KG1 (cell line): ENCODE measurements around the gene PTPN1.
A peak's percentile ranks its signal among the peaks of the same experiment; 100 is the strongest.

Experiments
- DNase-seq: peaks from one replicate; lab custom pipeline; 2025; lab: John Stamatoyannopoulos, UW

Gene PTPN1

GRCh38 chr20:50577175-50578018 is 67.2 kb downstream of the PTPN1 start:
- no peak for DNase-seq

- DNase-seq, result no peak
Measured at GRCh38 chr20:50578061-50578777, 68.0 kb downstream of the PTPN1 start.

GRCh38 chr20:50578778-50579165 is 68.6 kb downstream of the PTPN1 start:
- no peak for DNase-seq

DNA sequence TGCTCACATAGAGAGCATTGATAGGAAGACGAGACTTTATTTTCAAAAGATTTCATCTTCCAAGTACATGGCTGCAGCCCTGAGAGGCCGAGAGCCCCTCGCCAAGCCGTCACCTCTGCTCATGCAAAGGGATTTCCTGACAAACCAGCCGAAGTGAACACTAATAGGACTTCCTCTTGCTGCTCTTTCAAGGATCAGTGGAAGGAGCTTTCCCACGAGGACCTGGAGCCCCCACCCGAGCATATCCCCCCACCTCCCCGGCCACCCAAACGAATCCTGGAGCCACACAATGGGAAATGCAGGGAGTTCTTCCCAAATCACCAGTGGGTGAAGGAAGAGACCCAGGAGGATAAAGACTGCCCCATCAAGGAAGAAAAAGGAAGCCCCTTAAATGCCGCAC is 69.3 kb downstream of the PTPN1 start:
- no peak for DNase-seq

GRCh38 chr20:50580016-50580747 is 70.0 kb downstream of the PTPN1 start:
- no peak for DNase-seq

DNA sequence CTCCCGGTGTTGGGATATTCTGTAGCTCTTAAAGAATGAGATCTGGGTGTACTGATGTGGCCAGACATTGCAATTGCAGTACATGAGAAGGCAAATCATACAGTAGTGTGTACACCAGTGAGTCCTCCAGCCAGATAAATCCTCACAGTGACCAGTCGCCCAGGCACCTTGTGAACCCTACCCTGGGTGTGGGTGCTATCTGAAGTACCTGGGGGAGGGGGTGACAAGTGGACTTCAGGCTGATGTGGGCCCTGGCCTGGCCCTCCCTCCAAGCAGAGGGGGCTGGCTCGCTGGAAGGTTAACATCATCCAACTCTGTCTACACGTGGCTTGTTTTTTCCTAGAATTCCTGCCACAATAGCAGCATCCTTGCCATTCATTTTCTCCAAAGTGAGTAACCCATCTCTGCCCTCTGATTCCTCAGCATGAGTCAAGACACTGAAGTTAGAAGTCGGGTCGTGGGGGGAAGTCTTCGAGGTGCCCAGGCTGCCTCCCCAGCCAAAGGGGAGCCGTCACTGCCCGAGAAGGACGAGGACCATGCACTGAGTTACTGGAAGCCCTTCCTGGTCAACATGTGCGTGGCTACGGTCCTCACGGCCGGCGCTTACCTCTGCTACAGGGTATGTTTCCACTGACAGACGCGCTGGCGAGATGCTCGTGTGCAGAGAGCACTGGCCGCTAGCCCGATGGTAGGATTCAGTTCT is 70.8 kb downstream of the PTPN1 start:
- no peak for DNase-seq

- DNase-seq, result no peak
Measured at GRCh38 chr20:50582092-50582491, 71.9 kb downstream of the PTPN1 start.

DNA sequence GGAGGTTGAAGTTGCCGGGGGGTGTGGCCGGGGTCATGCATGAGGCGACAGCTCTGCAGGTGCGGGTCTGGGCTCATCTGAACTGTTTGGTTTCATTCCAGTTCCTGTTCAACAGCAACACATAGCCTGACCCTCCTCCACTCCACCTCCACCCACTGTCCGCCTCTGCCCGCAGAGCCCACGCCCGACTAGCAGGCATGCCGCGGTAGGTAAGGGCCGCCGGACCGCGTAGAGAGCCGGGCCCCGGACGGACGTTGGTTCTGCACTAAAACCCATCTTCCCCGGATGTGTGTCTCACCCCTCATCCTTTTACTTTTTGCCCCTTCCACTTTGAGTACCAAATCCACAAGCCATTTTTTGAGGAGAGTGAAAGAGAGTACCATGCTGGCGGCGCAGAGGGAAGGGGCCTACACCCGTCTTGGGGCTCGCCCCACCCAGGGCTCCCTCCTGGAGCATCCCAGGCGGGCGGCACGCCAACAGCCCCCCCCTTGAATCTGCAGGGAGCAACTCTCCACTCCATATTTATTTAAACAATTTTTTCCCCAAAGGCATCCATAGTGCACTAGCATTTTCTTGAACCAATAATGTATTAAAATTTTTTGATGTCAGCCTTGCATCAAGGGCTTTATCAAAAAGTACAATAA is 72.5 kb downstream of the PTPN1 start:
- no peak for DNase-seq

GRCh38 chr20:50583442-50584150 is 73.4 kb downstream of the PTPN1 start:
- no peak for DNase-seq

GRCh38 chr20:50584687-50585086 is 74.5 kb downstream of the PTPN1 start:
- DNase-seq, result no peak

GRCh38 chr20:50585214-50585613 is 75.0 kb downstream of the PTPN1 start:
- no peak for DNase-seq

DNA sequence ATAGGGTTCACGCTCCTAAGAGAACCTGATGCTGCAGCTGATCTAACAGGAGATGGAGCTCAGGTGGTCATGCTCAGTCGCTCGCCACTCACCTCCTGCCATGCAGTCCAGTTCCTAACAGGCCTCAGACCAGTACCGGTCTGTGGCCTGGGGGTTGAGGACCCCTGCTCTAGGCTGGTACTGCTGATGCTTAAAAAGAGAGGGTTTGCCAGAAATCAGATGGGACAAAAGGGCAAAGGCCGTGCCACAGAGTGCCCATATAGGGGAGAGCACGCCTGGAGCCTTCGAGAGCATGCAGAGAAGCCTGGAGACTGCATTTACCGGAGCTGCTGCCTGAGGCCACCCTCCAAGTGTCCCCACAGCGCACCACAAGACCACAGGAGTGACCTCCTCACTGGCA is 75.5 kb downstream of the PTPN1 start:
- no peak for DNase-seq

- DNase-seq, result no peak
Measured at GRCh38 chr20:50586531-50587232, 76.5 kb downstream of the PTPN1 start.

DNA sequence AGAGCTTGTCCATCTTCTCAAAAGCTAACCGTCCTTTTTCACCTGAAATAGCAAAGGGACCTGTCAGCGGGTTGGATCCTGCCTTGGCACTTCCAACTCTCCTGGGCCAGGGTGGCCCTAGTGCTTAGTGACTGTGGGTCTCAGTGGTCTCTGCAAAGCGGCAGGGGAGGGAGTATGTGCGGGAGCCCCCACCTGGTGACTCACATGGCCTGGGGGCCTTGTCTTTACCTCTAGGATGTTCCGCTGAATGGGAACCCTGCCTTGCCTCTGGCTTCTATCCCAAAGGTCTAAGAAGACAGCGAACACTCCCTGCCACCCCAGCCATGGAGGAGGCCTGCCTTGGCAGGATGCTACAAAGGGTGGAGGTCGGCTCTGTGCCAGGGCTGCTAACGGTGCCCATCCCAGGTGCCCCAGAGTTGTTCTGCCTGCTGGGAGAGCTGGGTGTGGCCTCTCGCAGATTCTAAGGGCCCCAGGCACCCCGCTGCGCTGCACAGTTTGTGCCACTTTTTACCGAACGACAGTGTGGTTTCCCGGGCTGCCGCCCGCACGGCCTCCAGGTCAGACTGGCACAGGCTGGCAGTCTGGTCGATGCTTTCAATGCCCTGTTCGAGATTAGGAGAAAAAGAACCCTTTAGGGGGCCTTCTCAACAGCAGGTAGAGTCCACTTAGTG is 77.2 kb downstream of the PTPN1 start:
- no peak for DNase-seq

- DNase-seq, result peak; percentile 46
Measured at GRCh38 chr20:50588034-50588736, 78.0 kb downstream of the PTPN1 start.

DNA sequence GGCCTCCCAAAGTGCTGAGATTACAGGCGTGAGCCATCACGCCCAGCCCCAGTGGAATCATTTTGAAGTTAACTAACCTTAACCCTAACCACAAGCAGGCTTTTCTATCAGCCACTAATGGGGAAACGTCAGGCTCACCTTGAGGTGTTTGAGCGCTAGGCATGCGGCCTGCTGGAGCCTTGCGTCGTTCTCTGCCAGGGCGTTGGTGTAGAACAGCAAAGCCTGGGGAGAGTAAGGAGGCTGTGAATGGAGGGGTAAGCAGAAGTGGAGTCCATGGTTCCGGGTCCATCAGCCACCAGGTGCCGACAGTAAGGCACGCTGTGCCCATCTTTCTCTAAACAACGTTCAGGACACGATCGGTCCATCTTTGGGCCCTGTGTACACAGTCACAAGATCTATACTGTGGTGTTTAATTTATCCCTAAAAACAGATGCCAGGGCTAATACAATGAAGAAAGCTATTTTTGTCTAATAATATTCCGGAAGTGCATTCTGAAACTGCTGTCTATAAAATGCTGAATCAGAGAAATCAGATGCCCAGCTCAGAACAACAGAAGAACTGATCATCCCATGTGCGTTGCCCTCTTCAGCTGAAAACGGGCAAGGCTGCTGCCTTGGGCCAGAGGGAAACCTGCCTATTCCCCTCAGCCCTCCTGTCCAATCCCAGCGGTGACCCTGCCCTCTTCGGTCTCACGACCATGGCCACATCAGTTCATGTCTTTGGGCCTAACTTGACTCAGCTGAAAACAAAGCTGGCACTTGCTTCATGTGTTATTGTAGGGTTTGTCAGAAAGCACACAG is 79.6 kb downstream of the PTPN1 start:
- DNase-seq, result no peak

GRCh38 chr20:50590348-50590664 is 80.1 kb downstream of the PTPN1 start:
- no peak for DNase-seq

- no peak for DNase-seq
Measured at GRCh38 chr20:50591233-50591852, 81.2 kb downstream of the PTPN1 start.
